Caco-2 (cell line): ENCODE measurements around the gene RALGPS1. TPM values are rescaled to one million over a fixed set of nuclear protein-coding genes. Genes with fewer than 3 reads are reported as not detected.

Experiments
- BruUV-seq: library from RNA; stranded (reverse); fragments of 400-500 nt; replicated peaks from 2 replicates; lab custom pipeline; 2021; lab: Mats Ljungman, UMichigan
- CTCF ChIA-PET: fragments of 300-600 bp; sonication (Branson Sonifier 250); formaldehyde crosslinking; loops from one replicate; lab custom pipeline; 2022; ENCODE audit warnings: antibody characterized with exemption; lab: Charles Lee
- POLR2A ChIA-PET: fragments of 300-600 bp; sonication (Branson Sonifier 250); formaldehyde crosslinking; loops from one replicate; lab custom pipeline; 2022; ENCODE audit warnings: antibody characterized with exemption; lab: Charles Lee
- DNase-seq, 2 experiments: peaks; one replicate each; pipeline versions ENCODE4 v3.0.0 to v3.0.0-alpha.2; 2020 to 2022
- H3K27me3 ChIP-seq: replicated peaks from 2 replicates; pipeline ENCODE4 v1.6.0; 2011; ENCODE audit warnings: low read length; ENCODE audit not compliant: control insufficient read depth, insufficient read depth
- H3K36me3 ChIP-seq: 2 replicates; pipeline ENCODE4 v1.5.1; 2011; ENCODE audit warnings: low read length; ENCODE audit not compliant: control insufficient read depth, insufficient read depth
- H3K4me1 ChIP-seq: fragments of 250-450 bp; sonication (Bioruptor Pico); 2 replicates; pipeline ENCODE4 v1.5.1; 2020; ENCODE audit warnings: mild to moderate bottlenecking
- H3K4me3 ChIP-seq: 2 replicates; pipeline ENCODE4 v1.5.1; 2011; ENCODE audit warnings: low read depth, mild to moderate bottlenecking, control low read depth, low read length
- H3K9me3 ChIP-seq: fragments of 250-450 bp; sonication (Bioruptor Pico); 2 replicates; pipeline ENCODE4 v1.5.1; 2020; ENCODE audit warnings: mild to moderate bottlenecking, moderate library complexity
- H3K27ac Mint-ChIP-seq: one replicate; pipeline ENCODE4 v1.8.0; 2022; ENCODE audit warnings: mixed read lengths; ENCODE audit not compliant: unreplicated experiment
- H3K27me3 Mint-ChIP-seq: one replicate; pipeline ENCODE4 v1.8.0; 2022; ENCODE audit warnings: mixed read lengths; ENCODE audit not compliant: insufficient read depth, unreplicated experiment
- H3K36me3 Mint-ChIP-seq: one replicate; pipeline ENCODE4 v1.8.0; 2022; ENCODE audit warnings: mild to moderate bottlenecking, mixed read lengths; ENCODE audit not compliant: insufficient read depth, unreplicated experiment
- H3K4me1 Mint-ChIP-seq: one replicate; pipeline ENCODE4 v1.8.0; 2022; ENCODE audit warnings: low read depth, mixed read lengths; ENCODE audit not compliant: unreplicated experiment
- H3K4me3 Mint-ChIP-seq: one replicate; pipeline ENCODE4 v1.8.0; 2022; ENCODE audit warnings: mild to moderate bottlenecking, moderate library complexity, mixed read lengths; ENCODE audit not compliant: unreplicated experiment
- H3K9me3 Mint-ChIP-seq: one replicate; pipeline ENCODE4 v1.8.0; 2022; ENCODE audit warnings: mixed read lengths; ENCODE audit not compliant: unreplicated experiment
- intact Hi-C: fragments of 100-400 bp; cut with micrococcal nuclease; formaldehyde crosslinking; loops from one replicate; pipeline ENCODE4 v1.10.0; 2022; ENCODE audit not compliant: unreplicated experiment
- total RNA-seq: library from RNA; stranded (reverse); gene quantifications from 2 replicates; pipeline ENCODE4 v1.2.3, GENCODE V29; 2022
- TF ChIP-seq, protein P1 (sequence below), 2 experiments: fragments of 200-600 bp in 1 of 2; IDR thresholded peaks; 1 replicate in 1 of 2; 2 replicates in 1 of 2; pipeline versions ENCODE4 v1.5.1 to v1.8.0; 2011 to 2022; ENCODE audit warnings: antibody characterized with exemption in 1 of 2, control low read depth in 1 of 2, inconsistent platforms in 1 of 2, low read depth in 1 of 2, low read length in 1 of 2, mild to moderate bottlenecking in 1 of 2, moderate library complexity in 1 of 2; ENCODE audit not compliant: insufficient read depth in 1 of 2, severe bottlenecking in 1 of 2, unreplicated experiment in 1 of 2

Gene RALGPS1
- total RNA-seq, 1 experiment from 2014 or later = 41.5 TPM

DNA sequence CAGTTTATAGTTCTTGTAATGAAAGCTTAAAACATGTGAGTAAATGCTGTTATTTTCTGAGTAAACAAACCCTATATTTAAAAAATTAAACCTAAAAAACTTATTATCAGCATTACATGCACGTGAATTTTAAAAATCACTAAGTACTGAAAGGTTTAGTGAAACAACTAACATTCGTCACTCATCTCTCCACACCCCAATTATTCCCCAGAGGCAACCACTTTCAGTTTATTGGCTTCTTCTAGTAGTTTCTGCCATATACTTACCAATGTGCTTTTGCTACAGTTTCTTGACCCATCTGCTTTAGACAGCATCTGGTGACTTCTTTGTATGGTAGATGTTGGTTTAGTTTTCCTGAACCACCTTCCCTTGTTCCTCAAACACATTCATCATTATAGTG is 149.8 kb downstream of the RALGPS1 start:
- ChIA-PET POLR2A (no interaction called here), CTCF (no interaction called here)
- Histone ChIP-seq H3K9me3 (no peaks in the 10 kb centered on the region), H3K4me1 (peaks cover 52% of the 10 kb centered on the region), H3K27me3 (no peaks in the 10 kb centered on the region), H3K36me3 (no peaks in the 10 kb centered on the region), H3K4me3 (no peak overlapping the region)
- intact Hi-C loops = no loop called here
- Mint-ChIP-seq H3K36me3 (peaks cover 16% of the 10 kb centered on the region), H3K9me3 (no peaks in the 10 kb centered on the region), H3K4me3 (no peak overlapping the region), H3K27ac (no peak overlapping the region), H3K27me3 (no peaks in the 10 kb centered on the region), H3K4me1 (peaks cover 32% of the 10 kb centered on the region)
- no TSS peak for BruUV-seq
- no peak for DNase-seq
- TF ChIP-seq, protein P1, sequence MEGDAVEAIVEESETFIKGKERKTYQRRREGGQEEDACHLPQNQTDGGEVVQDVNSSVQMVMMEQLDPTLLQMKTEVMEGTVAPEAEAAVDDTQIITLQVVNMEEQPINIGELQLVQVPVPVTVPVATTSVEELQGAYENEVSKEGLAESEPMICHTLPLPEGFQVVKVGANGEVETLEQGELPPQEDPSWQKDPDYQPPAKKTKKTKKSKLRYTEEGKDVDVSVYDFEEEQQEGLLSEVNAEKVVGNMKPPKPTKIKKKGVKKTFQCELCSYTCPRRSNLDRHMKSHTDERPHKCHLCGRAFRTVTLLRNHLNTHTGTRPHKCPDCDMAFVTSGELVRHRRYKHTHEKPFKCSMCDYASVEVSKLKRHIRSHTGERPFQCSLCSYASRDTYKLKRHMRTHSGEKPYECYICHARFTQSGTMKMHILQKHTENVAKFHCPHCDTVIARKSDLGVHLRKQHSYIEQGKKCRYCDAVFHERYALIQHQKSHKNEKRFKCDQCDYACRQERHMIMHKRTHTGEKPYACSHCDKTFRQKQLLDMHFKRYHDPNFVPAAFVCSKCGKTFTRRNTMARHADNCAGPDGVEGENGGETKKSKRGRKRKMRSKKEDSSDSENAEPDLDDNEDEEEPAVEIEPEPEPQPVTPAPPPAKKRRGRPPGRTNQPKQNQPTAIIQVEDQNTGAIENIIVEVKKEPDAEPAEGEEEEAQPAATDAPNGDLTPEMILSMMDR (IDR thresholded peaks at IDR 0.05; ENCODE audit: insufficient read depth in 1 of 2, low read depth in 1 of 2, low read length in 1 of 2, severe bottlenecking in 1 of 2, unreplicated experiment in 1 of 2) = no peak

DNA sequence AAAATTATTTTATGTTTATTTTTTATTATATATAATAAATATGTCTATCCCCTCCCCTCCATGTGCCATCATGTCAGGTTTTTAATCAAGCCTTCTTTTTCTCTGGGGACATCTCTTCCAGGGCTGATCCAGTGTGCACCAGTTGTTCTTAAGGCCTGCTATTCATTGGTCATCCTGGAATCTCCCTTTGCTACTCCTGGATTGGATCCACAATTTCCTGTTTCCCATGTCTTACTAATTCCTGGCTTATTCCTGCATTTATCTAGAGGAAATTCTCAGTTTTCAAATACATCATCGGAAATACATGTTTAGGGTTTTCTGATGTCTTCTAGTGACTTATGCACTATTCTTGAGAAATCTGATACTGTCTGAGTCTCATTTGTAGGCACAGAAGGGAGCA is 151.0 kb downstream of the RALGPS1 start:
- Mint-ChIP-seq H3K4me3 (no peak overlapping the region), H3K36me3 (peaks cover 10% of the 10 kb centered on the region), H3K4me1 (peaks cover 32% of the 10 kb centered on the region), H3K9me3 (no peaks in the 10 kb centered on the region), H3K27ac (peak overlapping the region; percentile 95), H3K27me3 (no peaks in the 10 kb centered on the region)
- ChIA-PET POLR2A (no interaction called here), CTCF (no interaction called here)
- H3K27me3 ChIP-seq = no peaks in the 10 kb centered on the region
- TF ChIP-seq, protein P1 (IDR thresholded peaks at IDR 0.05; ENCODE audit: insufficient read depth in 1 of 2, low read depth in 1 of 2, low read length in 1 of 2, severe bottlenecking in 1 of 2, unreplicated experiment in 1 of 2) = no peak
- no peaks in the 10 kb centered on the region for H3K36me3 ChIP-seq
- H3K4me1 ChIP-seq = peaks cover 65% of the 10 kb centered on the region
- no peaks in the 10 kb centered on the region for H3K9me3 ChIP-seq
- no peak overlapping the region for H3K4me3 ChIP-seq
- BruUV-seq = no TSS peak
- DNase-seq = no peak
- intact Hi-C loops = loop anchor here (5.0 kb wide), 2 partner anchors 98 to 332 kb away; partner anchors contain the start of gene SLC2A8

DNA sequence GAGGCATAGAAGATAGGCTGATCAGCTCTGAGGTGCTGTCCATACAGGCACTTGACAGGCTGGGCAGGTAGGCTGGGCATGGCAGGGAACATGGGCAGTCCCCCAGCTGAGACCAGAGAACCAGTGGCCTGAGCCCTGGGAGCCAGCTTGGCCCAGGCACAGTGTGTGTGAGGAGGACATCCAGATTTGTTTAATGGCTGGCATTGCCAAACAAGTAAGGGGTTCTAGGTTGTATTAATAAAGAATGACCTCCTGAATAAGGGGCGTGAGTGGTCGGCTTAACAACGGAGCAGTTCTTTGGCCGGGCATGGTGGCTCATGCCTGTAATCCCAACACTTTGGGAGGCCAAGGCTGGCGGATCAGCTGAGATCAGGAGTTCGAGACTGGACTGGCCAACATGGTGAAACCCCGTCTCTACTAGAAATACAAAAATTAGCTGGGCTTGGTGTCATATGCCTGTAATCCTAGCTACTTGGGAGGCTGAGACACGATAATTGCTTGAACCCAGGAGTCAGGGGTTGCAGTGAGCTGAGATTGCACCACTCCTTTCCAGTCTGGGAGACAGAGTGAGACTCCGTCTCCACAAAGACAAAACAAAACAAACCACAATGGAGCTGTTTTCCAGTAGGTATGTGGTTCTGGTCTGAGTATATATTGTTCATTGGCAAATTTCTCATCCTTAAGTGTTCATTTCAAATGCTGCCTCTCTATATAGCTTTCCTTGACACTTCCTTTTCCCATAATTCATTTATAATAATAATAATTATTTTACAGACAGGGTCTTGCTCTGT is 151.7 kb downstream of the RALGPS1 start:
- Mint-ChIP-seq H3K36me3 (peaks cover 13% of the 10 kb centered on the region), H3K4me3 (no peak overlapping the region), H3K27ac (peak overlapping the region; percentile 95), H3K27me3 (no peaks in the 10 kb centered on the region), H3K9me3 (no peaks in the 10 kb centered on the region), H3K4me1 (peaks cover 32% of the 10 kb centered on the region)
- intact Hi-C loops = loop anchor here (2.0 to 5.0 kb wide), 4 partner anchors 93 to 331 kb away; partner anchors contain the start of gene SLC2A8
- Histone ChIP-seq H3K9me3 (no peaks in the 10 kb centered on the region), H3K4me1 (peaks cover 65% of the 10 kb centered on the region), H3K27me3 (no peaks in the 10 kb centered on the region), H3K4me3 (no peak overlapping the region), H3K36me3 (no peaks in the 10 kb centered on the region)
- ChIA-PET CTCF (interaction anchor here (0.6 to 1.8 kb wide), 7 partner anchors 10 to 284 kb away, joined by 3 to 10 read pairs (median 4); no protein-coding TSS in a partner anchor), POLR2A (interaction anchor here (0.6 to 1.2 kb wide), 5 partner anchors 13 to 330 kb away, joined by 3 to 4 read pairs (median 4); partner anchors contain the start of gene SLC2A8)
- no TSS peak for BruUV-seq
- TF ChIP-seq, protein P1 (IDR thresholded peaks at IDR 0.05; ENCODE audit: insufficient read depth in 1 of 2, low read depth in 1 of 2, low read length in 1 of 2, severe bottlenecking in 1 of 2, unreplicated experiment in 1 of 2) = no peak
- no peak for DNase-seq
